ENCODE data around the gene MYO1D.

DNA sequence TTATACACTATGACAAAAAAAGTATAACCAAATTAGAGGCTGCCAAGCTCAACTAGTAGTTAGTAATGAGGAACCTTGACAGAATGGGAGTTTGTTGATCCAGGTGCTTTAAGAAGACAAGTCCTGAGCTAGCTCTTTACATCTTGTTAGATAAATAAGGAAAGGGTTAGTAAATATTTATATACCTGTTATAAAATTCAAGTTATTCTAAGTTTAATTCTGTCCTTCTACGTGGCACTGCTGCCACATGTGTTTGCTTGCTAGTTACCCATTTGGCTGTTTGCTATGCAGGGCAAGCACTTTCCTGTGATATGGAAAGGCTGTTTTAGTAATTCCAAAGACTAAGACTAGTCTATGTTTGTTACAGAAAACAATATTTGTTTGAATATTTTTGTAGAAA is 180.5 kb downstream of the MYO1D start:
- TF ChIP-seq, protein P1, sequence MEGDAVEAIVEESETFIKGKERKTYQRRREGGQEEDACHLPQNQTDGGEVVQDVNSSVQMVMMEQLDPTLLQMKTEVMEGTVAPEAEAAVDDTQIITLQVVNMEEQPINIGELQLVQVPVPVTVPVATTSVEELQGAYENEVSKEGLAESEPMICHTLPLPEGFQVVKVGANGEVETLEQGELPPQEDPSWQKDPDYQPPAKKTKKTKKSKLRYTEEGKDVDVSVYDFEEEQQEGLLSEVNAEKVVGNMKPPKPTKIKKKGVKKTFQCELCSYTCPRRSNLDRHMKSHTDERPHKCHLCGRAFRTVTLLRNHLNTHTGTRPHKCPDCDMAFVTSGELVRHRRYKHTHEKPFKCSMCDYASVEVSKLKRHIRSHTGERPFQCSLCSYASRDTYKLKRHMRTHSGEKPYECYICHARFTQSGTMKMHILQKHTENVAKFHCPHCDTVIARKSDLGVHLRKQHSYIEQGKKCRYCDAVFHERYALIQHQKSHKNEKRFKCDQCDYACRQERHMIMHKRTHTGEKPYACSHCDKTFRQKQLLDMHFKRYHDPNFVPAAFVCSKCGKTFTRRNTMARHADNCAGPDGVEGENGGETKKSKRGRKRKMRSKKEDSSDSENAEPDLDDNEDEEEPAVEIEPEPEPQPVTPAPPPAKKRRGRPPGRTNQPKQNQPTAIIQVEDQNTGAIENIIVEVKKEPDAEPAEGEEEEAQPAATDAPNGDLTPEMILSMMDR (IDR thresholded peaks at IDR 0.05) = no peak
- no peak for TF ChIP-seq EP300 (IDR thresholded peaks at IDR 0.05; ENCODE audit: low read depth)
